SKM-1 (cell line): Measurements from ENCODE around the gene TADA1.

Experiments used
- DNase-seq: peaks from one replicate; lab custom pipeline; 2025; ENCODE audit not compliant: unreplicated experiment; lab: John Stamatoyannopoulos, UW

TADA1 gene, protein sequence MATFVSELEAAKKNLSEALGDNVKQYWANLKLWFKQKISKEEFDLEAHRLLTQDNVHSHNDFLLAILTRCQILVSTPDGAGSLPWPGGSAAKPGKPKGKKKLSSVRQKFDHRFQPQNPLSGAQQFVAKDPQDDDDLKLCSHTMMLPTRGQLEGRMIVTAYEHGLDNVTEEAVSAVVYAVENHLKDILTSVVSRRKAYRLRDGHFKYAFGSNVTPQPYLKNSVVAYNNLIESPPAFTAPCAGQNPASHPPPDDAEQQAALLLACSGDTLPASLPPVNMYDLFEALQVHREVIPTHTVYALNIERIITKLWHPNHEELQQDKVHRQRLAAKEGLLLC

DNA sequence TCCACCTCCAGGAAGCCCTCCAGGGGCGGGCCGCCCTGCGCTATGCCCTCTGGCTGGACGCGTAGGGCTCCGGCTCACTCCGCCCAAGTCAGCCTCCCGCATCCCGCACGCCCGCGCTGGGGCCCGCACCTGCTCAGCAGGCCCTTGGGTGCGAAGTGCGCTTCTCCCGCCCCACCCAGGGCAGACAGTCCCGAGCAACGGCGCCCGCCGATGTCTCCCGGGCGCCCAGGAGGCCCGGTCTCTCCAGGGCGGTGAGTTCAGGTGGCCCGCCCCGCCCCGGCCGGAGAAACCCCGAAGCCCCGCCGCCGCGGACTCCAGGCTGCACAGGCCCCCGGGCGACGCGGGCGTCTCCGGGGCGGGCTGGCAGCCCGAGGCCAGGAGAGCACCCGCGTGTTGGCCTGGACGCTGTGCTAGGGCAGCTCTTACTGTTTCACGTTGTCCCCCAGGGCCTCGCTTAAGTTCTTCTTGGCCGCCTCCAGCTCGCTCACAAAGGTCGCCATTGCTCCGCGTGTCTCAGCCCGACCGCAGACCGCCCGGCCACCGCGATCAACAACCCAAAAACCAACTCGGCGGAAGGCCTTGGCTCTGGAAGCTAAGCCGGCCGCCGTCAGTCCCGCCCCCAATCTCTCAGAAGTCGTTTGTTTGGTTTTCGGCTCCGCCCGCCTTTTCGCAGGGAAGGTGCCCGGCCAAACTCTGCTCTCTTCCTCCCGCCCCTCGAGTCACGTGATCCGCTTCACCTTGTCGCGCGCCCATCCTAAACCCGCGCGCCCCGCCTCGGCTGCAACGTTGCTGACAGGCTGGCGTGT is at the start of gene TADA1:
TSS of gene TADA1 (minus strand) at position 531 of the 806 bp plus-strand sequence. CDS start at position 500, 31 bp downstream.
- DNase-seq: peak; percentile 100

DNA sequence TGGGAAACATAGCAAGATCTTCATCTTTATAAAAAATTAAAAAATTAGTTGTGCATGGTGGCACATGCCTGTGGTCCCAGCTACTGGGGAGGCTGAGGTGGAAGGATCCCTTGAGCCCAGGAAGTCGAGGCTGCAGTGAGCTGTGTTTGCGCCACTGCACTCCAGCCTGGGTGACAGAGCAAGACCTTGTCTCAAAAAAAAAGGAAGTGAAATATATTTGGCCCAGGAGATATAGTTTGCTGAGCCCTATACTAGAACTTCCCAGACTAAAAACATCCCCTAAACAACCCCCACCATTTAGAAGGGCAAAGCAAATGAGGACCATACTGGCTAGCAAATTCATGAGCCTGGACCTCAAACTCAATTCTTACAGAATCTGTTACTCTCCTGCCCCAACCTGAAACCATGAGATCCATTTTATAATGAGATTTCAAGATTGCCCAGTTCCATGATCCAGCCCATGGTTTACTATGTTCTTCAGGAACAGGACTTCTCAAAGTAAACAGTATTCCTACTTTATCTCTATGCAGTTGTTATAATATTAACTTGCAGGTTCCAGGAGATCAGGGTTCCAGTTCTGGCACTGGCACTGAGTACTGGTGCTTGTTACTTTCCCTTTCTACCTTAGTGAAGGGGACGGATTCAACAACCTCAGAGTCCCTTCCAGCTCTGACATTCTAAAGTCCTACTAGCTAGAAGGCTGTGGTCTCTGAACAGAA is 48.9 kb upstream of the TADA1 start:
- peak; percentile 37 for DNase-seq

DNA sequence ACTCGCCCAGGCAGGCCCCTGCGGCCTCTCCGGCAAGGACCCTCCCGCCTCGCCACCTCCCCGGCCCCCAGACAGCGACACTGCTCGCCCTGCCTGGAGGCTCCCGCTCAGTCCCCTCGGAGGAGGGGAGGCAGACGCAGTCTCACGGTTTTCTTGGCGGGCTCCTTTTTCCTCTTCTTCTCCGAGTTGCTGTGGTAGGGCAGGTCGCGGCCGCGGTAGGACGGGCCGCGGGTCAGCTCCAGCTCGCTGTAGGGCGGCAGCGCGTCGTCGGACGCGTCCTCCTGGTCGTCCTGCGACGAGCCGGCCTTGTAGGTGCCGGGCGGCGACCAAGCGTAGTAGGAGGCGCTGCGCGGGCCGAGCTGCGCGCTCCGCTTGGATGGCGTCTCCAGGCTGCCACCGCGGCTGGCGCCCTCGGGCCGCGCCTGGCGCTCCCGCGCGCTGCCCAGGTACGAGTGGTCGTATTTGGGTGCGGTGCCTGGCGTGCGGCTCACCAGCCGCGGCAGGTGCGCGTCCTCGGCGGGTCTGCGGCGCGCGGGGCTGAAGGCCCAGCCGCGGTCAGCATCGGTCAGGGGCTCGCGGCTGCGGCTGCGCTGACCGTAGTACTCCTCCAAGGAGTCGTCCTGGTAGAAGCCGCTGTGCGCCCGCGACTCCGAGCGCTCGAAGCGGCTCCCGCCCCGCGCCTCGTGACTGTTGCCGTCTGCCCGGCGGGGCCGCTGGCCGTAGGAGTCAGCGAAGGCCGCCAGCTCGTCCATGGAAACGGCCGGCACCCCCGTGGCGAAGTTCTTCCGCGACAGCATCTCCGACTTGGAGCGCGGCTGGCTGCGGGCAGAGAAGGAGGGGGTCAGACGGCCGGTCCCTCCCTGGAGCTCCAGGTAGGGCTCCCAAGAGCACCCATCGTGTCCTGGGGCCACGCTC is 44.8 kb upstream of the TADA1 start:
- no peak for DNase-seq

DNA sequence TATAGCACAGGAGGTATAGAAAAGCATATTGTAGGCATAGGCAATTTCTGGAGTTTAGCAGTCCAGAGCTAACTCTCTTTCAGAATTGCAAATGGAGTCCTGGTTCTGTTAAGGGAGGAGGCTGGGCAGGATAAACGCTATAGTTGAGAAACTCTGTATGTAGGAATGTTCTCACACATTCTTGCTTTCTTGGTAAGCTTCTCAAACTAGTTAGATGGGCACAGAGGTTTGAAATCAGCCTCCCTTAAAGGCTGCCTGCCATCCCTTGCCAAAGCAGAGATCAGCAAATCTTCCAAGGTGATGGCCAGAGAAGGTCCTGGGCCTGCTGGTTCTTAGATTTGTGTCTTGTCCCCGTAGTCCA is 42.9 kb upstream of the TADA1 start:
- no peak for DNase-seq

DNA sequence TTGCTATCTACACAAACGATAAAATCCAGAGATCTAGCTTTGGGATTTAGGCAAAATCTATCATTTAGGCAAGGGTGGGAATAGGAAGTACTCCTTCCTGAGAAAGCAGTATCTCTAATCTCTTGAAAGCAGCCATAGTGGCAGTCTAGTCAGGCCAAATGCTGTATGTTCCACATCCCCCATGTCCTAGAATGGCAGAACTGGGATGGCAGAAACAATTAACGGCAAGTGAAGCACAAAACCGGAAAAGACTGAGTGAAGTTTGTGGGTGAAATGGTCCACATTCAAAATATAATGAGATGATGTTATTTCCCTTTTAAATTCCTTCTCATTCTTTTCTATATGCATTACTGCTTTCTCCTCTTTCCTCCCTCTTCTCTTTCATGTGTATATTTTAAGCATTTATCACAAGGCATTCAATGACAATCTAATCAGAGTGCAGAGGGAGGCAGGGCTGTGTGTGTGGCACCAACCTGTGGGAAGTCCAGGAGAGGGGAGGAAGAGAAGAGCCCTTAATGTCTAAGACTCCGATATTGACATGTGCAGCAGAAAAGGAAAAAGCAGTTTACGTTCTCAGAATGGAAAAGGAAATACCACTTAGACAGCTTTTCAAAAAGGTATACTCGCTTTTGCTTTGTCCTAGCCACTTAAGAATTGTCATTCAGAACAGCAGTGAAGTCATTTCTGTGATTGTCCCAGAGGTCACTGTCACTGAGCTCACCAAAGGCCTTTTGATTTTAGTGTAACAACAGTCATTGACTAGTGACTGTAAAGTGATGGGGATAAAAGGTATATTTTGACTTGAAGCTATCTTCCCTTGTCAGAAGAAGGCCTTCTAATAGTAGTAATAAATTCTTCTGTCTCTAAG is 42.3 kb upstream of the TADA1 start:
- no peak for DNase-seq

DNA sequence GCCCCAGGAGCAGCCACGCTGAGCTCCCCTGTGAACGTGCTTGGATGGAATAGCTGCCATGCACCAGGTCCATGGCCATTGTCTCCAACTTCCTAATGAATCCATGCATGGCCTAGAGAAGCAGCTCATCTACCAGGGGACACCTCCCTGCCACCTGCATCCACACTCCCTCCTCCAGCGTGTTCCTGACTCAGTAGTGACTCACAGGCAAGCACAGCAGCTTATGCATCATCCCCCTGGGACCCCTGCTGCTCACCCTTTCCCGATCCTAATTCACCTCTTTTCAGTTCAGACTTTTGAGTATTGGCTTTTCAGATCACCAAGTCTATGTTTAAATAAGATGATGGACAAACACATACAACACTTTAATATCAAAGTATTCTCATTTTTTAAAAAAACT is 39.9 kb upstream of the TADA1 start:
- DNase-seq: no peak

DNA sequence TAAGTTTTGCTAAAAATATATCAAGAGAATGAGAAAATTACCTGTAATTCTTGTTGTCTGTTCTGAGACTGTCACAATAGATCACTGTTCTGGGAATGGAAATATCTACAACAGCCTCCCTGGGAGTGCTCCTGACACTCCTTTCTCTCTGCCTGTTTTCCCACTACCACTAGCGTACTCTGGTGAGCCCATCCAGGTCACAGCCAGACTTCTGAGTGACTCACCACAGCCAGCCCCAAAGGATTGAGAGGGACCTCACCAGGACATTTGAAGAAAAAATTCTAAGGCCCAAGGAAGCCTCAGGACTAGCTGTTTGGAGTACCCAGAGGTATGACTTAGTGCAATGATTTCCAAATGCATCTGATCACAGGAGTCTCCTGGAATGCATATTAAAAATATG is 39.0 kb upstream of the TADA1 start:
- DNase-seq: no peak

DNA sequence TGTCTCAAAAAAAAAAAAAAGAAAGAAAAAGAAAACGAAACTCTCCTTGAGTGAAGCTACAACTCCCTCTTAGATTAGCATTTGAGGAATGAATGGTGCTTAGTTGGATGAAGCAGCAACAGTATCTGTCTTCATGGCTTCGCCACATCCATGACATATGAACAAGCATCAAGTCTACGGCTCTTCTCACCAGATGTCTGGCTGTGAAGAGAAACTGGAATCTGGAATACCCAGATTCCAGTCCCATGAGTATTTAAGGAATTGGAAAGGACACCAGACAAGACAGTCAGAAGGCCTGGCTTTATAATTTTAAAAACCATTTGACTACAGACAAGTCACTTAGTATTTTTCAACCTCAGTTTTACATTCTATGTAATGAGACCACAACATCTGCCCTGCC is 38.0 kb upstream of the TADA1 start:
- no peak for DNase-seq

DNA sequence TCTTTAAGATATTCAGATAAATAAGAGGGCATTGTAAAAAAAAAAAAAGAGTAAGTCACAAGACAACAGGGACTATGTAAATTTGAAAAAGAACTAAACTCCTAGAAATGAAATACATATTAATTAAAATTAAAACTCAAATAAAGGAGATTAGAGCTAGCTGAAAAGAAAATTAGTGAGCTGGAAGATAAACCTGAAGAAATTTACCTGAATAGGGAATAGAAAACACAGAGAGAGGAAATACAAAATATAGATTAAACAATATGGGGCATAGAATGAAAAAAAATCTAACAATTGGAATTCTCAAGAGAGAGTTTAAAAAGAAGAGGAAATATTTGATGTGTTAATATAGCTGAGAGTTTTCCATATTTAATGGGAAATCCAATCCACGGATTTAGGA is 35.6 kb upstream of the TADA1 start:
- no peak for DNase-seq

DNA sequence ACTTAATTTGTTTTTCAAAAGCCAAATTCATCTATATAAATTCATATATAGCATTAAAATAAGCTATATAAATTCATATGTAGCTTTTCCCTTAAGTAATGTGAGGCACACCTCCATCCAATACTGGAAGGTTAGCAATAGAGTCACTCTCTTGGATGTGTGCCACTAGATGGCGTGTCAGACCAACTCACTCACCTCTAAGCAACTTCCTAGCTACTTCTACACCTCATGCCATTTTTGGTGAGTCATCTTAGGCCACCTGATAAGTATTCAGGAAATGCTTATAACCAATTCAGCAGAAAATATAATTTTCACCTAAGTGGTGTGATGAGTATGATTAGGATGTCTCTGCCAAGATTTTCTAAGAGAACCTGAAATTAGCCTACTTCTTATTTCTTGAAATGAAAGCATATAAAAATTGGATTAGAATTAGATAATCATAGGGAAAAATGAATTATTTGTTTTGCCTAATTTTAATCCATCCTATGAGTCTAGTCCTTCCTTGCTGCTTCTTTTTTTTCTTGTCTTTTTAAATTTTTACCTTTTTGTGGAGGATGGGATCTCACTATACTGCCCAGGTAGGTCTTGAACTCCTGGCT is 34.4 kb upstream of the TADA1 start:
- DNase-seq: peak; percentile 81

DNA sequence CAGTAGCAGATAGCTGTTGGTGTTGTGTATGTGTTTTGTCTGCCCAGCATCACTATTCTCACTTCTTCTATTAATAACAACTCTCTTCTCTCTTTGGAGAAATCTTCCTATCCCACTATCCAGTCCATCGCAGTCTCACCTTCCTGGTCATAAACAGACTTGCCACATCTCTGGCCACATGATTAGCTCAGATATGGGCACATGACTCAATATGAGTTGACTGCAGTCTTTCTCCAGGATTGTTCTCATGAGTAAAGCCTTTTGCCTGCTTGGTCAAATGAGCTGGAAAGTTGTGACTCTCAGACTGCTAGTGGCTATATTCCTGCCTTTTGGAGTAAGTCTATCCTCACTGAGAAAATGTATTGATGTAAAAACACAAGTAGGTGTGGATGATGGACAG is 32.9 kb upstream of the TADA1 start:
- DNase-seq: no peak

DNA sequence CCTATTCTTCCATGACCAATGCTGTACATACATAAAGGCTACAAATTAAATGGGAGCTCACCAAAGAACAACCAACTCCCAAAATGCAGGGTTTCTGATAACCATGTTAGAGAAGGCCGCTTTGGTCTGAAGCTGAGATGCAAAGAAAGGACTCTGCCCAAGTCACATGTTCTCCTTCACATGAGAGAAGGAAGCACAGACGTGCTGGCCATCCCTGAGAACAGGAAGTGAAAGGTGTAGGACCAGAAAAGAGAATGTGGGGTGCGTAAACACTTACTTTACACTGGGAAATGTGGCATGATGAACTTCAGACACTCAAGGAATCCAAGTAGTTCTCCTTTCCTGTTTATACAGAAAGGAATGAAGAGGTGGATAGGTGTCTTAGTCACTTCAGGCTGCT is 31.7 kb upstream of the TADA1 start:
- DNase-seq: no peak

DNA sequence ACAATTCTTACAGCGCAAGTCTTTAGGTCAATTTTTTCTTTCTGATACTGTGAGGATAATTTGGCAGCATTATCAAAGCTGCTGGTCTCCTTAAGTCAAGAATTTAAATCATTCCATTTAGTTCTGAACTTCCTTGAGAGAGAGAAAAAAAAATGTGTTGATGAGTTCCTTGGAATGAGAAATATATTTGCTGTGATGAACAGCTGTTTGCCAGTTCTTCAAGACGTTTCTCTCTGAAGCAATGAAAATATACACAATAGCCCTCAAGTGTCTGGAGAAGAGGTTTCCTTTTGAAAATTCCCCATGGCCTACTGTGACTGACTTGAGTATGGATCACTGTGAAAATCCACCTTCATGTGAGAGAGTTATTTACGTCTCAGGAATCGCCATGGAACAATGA is 31.0 kb upstream of the TADA1 start:
- DNase-seq: no peak

DNA sequence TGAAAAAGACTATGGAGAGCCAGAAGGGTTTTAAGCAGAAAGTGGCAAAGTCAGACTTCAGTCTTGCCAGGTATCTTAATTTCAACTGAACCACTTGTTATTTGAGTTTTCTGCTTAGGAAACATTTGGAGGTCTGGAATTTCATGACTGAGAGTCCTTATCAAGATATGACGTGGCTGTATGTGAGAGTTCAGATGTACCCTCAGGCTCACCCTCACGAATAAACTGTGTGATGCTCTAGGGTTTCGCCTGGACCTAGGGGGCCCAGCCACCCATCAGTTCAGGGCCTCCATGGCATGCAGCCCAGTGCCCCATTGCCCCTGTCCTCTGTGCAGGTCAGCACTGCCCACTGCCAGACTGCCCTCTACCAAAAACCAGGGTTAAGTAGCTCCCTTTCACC is 30.6 kb upstream of the TADA1 start:
- DNase-seq: no peak

DNA sequence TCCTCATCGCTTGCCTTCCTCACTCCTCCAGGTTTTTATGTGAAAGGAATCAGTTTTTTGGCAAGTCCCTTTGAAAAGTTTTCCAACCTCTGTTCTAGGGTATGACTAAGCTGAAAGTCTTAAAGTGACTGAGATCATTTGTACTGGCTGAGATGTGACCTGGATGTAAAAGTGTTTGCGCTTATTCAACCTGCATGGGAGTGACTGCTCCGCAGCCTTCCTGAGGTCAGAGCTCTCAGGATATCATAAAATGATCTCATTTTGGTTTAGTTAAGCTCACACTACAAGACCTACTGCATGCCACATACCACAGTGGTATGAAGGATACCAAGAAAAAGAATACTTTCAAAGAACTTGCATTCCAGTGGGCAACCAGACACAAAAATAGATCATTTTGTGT is 29.8 kb upstream of the TADA1 start:
- no peak for DNase-seq

DNA sequence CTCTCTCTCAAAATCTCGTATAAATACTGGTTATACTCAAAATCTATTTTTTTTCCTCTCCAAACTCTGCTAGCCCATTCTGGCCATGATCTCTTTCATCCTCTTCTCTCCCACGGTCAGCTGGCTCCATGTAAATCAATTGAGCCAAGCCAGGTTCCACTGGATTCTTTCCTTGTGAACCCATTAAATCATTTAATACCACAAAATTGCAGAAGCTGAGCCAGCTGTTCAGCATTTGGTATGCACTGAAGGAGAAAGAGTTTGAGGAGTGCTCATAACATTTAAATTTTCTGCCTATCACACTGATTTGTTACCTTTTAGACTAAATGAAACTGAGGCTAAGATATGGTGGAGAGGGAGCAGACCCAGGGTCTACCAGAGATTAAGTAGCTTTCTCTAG is 29.1 kb upstream of the TADA1 start:
- DNase-seq: no peak

DNA sequence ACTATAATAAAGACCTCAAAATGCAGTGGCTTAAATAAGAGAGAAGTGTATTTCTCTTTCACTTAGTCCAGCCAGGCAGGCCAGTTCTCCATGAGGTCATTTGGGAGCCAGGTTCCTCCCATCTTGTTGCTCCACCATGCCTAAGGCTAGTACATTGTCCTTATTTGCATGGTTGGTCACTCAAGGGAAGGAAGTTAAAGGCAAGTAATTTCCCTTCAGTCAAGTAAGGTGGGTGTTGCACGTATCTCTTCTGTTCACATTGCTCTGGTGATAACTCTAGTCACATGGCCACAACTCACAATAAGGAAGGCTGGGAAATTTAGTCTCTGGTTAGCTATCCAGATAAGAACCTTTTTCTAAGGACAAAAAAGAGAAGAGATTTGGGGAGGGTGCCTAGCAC is 27.2 kb upstream of the TADA1 start:
- peak; percentile 61 for DNase-seq

DNA sequence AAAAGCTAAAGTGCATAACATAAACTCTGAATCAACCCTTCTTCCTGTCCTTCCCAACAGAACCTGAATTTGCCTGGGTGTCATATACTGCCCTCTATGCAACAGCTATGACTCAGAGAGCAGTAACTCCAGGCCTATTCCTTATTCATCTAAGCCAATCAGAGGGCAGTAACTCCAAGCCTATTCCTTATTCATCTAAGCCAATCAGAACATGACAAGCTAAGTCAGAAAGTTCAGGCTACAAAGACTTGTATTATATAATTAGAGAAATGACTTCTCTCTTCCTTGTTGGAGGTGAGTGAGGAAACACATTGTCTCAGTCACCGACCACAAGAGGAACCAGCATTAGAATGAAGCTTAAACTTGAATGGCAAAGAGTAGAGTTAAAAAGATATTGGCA is 26.2 kb upstream of the TADA1 start:
- peak; percentile 99 for DNase-seq

DNA sequence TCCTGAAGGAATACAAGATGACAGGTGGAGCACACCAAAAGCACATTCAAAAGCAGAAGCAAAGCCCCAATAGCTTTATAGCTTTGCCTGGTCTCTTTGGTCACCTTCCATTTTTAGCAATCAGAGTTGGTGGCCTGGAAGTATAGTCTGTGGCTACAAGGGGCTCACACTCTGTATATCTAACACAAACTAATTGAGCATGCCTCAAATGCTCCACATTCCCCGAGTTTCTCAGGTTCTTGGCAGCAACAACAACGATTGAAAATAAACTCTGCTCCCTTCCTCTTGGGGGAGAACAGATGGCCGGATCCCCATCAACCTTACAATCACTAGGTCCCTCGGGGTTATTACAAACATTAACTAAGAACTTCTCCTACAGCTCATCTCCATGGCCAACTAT is 24.9 kb upstream of the TADA1 start:
- DNase-seq: no peak

DNA sequence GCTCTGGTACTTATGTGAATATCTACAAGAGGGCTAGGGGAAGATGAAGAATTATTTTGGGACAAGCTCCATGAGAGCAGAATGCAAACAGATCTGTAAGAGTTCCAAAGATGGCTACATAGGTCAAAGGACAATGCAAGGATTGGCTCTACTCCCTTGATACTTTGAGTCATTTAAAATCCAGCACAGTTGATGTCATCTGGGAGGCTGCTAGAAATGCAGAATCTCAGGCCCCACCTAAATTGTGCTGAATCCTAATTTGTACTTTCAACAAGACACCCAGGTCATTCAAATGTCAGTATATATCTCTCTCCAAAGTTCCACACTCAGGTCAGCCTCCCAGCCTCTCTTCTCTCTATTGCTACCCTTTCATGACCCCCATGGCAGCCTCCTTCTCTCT is 23.7 kb upstream of the TADA1 start:
- no peak for DNase-seq
